Rectal smooth muscle tissue (tissue), 1 donor: ENCODE data around the gene EMX1.

Source experiments
- H3K27ac ChIP-seq: one replicate; pipeline ENCODE4 v1.7.0; 2013; ENCODE audit warnings: low read depth, low read length, inconsistent platforms
- H3K27me3 ChIP-seq: one replicate; pipeline ENCODE4 v1.7.0; 2013; ENCODE audit warnings: low read length; ENCODE audit not compliant: control insufficient read depth, insufficient read depth
- H3K36me3 ChIP-seq: one replicate; pipeline ENCODE4 v1.7.0; 2013; ENCODE audit warnings: low read length; ENCODE audit not compliant: control insufficient read depth, insufficient read depth
- H3K4me1 ChIP-seq: one replicate; pipeline ENCODE4 v1.7.0; 2013; ENCODE audit warnings: low read length; ENCODE audit not compliant: control insufficient read depth, insufficient read depth
- H3K4me3 ChIP-seq: one replicate; pipeline ENCODE4 v1.7.0; 2013; ENCODE audit warnings: low read length
- H3K9ac ChIP-seq: one replicate; pipeline ENCODE4 v1.7.0; 2013; ENCODE audit warnings: low read length

The EMX1 gene

GRCh38 chr2:72932045-72932740, 14.9 kb downstream of the EMX1 start:
- Histone ChIP-seq H3K27ac (no peak overlapping the region), H3K36me3 (no peaks in the 10 kb centered on the region), H3K27me3 (peaks cover 9% of the 10 kb centered on the region), H3K4me1 (no peaks in the 10 kb centered on the region), H3K9ac (no peak overlapping the region), H3K4me3 (no peak overlapping the region)

- Histone ChIP-seq H3K4me1 (no peaks in the 10 kb centered on the region), H3K36me3 (no peaks in the 10 kb centered on the region), H3K27me3 (peaks cover 9% of the 10 kb centered on the region), H3K9ac (no peak overlapping the region), H3K4me3 (no peak overlapping the region), H3K27ac (no peak overlapping the region)
These were observed 15.5 kb downstream of the EMX1 start for GRCh38 chr2:72932805-72933204.

GRCh38 chr2:72933207-72933606, 15.9 kb downstream of the EMX1 start:
- no peak overlapping the region for H3K4me3 ChIP-seq
- no peak overlapping the region for H3K9ac ChIP-seq
- H3K4me1 ChIP-seq, result no peaks in the 10 kb centered on the region
- H3K27ac ChIP-seq, result no peak overlapping the region
- H3K27me3 ChIP-seq, result peaks cover 6% of the 10 kb centered on the region
- no peaks in the 10 kb centered on the region for H3K36me3 ChIP-seq

GRCh38 chr2:72933646-72934151, 16.4 kb downstream of the EMX1 start:
- Histone ChIP-seq H3K27ac (no peak overlapping the region), H3K9ac (no peak overlapping the region), H3K4me1 (no peaks in the 10 kb centered on the region), H3K36me3 (no peaks in the 10 kb centered on the region), H3K27me3 (peaks cover 4% of the 10 kb centered on the region), H3K4me3 (no peak overlapping the region)

- H3K9ac ChIP-seq, result no peak overlapping the region
- peaks cover 3% of the 10 kb centered on the region for H3K27me3 ChIP-seq
- no peak overlapping the region for H3K27ac ChIP-seq
- H3K4me1 ChIP-seq, result no peaks in the 10 kb centered on the region
- H3K4me3 ChIP-seq, result no peak overlapping the region
- H3K36me3 ChIP-seq, result no peaks in the 10 kb centered on the region
These were observed 17.6 kb downstream of the EMX1 start for GRCh38 chr2:72934683-72935610.

- no peaks in the 10 kb centered on the region for H3K36me3 ChIP-seq
- no peak overlapping the region for H3K9ac ChIP-seq
- no peak overlapping the region for H3K4me3 ChIP-seq
- no peak overlapping the region for H3K27ac ChIP-seq
- H3K4me1 ChIP-seq, result no peaks in the 10 kb centered on the region
- H3K27me3 ChIP-seq, result peaks cover 3% of the 10 kb centered on the region
These were observed 18.3 kb downstream of the EMX1 start for GRCh38 chr2:72935611-72935957.

- Histone ChIP-seq H3K4me3 (no peak overlapping the region), H3K27ac (no peak overlapping the region), H3K9ac (no peak overlapping the region), H3K4me1 (no peaks in the 10 kb centered on the region), H3K27me3 (peaks cover 3% of the 10 kb centered on the region), H3K36me3 (no peaks in the 10 kb centered on the region)
These were observed 19.5 kb downstream of the EMX1 start for GRCh38 chr2:72936660-72937355.

- Histone ChIP-seq H3K36me3 (no peaks in the 10 kb centered on the region), H3K9ac (no peak overlapping the region), H3K27ac (no peak overlapping the region), H3K4me3 (no peak overlapping the region), H3K4me1 (no peaks in the 10 kb centered on the region), H3K27me3 (peaks cover 3% of the 10 kb centered on the region)
These were observed 20.0 kb downstream of the EMX1 start for GRCh38 chr2:72937356-72937669.

- Histone ChIP-seq H3K4me3 (no peak overlapping the region), H3K27ac (no peak overlapping the region), H3K9ac (no peak overlapping the region), H3K4me1 (no peaks in the 10 kb centered on the region), H3K27me3 (peaks cover 3% of the 10 kb centered on the region), H3K36me3 (no peaks in the 10 kb centered on the region)
These were observed 21.1 kb downstream of the EMX1 start for GRCh38 chr2:72938455-72938854.

- no peak overlapping the region for H3K4me3 ChIP-seq
- H3K4me1 ChIP-seq, result no peaks in the 10 kb centered on the region
- peaks cover 3% of the 10 kb centered on the region for H3K27me3 ChIP-seq
- H3K36me3 ChIP-seq, result no peaks in the 10 kb centered on the region
- H3K27ac ChIP-seq, result no peak overlapping the region
- no peak overlapping the region for H3K9ac ChIP-seq
These were observed 23.0 kb downstream of the EMX1 start for GRCh38 chr2:72940361-72940760.

GRCh38 chr2:72940786-72941185, 23.5 kb downstream of the EMX1 start:
- Histone ChIP-seq H3K27me3 (peaks cover 2% of the 10 kb centered on the region), H3K27ac (no peak overlapping the region), H3K4me1 (no peaks in the 10 kb centered on the region), H3K9ac (no peak overlapping the region), H3K4me3 (no peak overlapping the region), H3K36me3 (no peaks in the 10 kb centered on the region)

GRCh38 chr2:72942293-72942692, 25.0 kb downstream of the EMX1 start:
- H3K27ac ChIP-seq, result no peak overlapping the region
- H3K36me3 ChIP-seq, result no peaks in the 10 kb centered on the region
- no peak overlapping the region for H3K9ac ChIP-seq
- no peak overlapping the region for H3K4me3 ChIP-seq
- H3K4me1 ChIP-seq, result no peaks in the 10 kb centered on the region
- no peaks in the 10 kb centered on the region for H3K27me3 ChIP-seq
